Measurements from ENCODE around the gene USP48.

Gene USP48

DNA sequence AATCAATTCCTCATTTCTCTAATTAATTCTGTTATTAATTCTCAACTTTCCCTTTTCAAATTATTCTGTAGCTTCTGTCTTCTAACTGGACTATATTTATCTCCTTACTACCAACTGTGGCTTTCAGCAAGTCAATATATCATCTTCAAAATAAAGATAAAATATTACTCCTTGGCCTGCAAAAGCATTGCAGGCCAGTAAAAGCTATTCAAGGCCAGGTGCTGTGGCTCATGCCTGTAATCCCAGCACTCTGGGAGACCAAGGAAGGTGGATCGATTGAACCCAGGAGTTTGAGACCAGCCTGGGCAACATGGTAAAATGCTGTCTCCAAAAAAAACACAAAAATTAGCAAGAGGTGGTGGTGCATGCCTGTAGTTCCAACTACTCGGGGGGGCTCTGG lies 27.9 kb downstream of the USP48 start:
- Histone ChIP-seq H3K4me3 (ENCODE audit: low read length) (no peak overlapping the region), H3K36me3 (replicated peaks; ENCODE audit: low read depth, low read length) (peaks cover 12% of the 10 kb centered on the region), H4K20me1 (ENCODE audit: insufficient read depth, low read length) (peaks cover 29% of the 10 kb centered on the region), H3K9me3 (ENCODE audit: insufficient read depth, low read length) (no peaks in the 10 kb centered on the region), H2AFZ (ENCODE audit: low read depth, low read length) (no peak overlapping the region), H3K27me3 (ENCODE audit: low read depth, low read length) (no peaks in the 10 kb centered on the region), H3K4me2 (ENCODE audit: low read length) (no peak overlapping the region), H3K4me1 (ENCODE audit: low read length) (peaks cover 3% of the 10 kb centered on the region; the same call in 1 of the 2 replicates), H3K9ac (ENCODE audit: low read length) (no peak overlapping the region), H3K79me2 (ENCODE audit: low read length) (peaks cover 33% of the 10 kb centered on the region), H3K27ac (ENCODE audit: low read length) (no peak overlapping the region)
- TF ChIP-seq, protein P1, sequence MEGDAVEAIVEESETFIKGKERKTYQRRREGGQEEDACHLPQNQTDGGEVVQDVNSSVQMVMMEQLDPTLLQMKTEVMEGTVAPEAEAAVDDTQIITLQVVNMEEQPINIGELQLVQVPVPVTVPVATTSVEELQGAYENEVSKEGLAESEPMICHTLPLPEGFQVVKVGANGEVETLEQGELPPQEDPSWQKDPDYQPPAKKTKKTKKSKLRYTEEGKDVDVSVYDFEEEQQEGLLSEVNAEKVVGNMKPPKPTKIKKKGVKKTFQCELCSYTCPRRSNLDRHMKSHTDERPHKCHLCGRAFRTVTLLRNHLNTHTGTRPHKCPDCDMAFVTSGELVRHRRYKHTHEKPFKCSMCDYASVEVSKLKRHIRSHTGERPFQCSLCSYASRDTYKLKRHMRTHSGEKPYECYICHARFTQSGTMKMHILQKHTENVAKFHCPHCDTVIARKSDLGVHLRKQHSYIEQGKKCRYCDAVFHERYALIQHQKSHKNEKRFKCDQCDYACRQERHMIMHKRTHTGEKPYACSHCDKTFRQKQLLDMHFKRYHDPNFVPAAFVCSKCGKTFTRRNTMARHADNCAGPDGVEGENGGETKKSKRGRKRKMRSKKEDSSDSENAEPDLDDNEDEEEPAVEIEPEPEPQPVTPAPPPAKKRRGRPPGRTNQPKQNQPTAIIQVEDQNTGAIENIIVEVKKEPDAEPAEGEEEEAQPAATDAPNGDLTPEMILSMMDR (IDR thresholded peaks at IDR 0.05; ENCODE audit: low read depth, low read length) = no peak
- no peak for TF ChIP-seq EZH2phosphoT487 (IDR thresholded peaks at IDR 0.05; ENCODE audit: low read depth)

DNA sequence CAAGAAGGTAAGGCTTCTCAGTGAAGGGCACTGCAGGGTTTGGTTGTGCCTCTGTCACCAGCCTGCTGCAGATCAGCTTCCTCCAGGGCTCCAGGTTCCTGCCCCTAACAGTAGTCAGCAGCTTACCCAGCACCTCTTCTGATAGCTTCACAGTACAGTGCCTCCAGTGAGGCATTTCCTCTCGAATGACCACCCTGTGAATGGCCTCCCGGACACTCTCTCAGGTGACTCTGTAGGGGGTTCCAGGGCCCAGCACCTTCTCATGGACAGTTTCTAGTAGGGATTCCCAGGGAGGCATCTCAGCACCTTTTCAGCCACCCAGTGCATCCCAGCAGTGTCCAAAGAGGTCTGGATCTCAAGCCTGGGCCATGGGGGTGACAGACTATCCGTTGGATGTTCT lies 28.4 kb downstream of the USP48 start:
- Histone ChIP-seq H2AFZ (ENCODE audit: low read depth, low read length) (no peak overlapping the region), H3K4me3 (ENCODE audit: low read length) (no peak overlapping the region), H4K20me1 (ENCODE audit: insufficient read depth, low read length) (peaks cover 24% of the 10 kb centered on the region), H3K4me2 (ENCODE audit: low read length) (no peak overlapping the region), H3K79me2 (ENCODE audit: low read length) (peaks cover 28% of the 10 kb centered on the region), H3K9ac (ENCODE audit: low read length) (no peak overlapping the region), H3K4me1 (ENCODE audit: low read length) (peaks cover 2% of the 10 kb centered on the region; the same call in 1 of the 2 replicates), H3K36me3 (replicated peaks; ENCODE audit: low read depth, low read length) (peaks cover 12% of the 10 kb centered on the region), H3K9me3 (ENCODE audit: insufficient read depth, low read length) (no peaks in the 10 kb centered on the region), H3K27ac (ENCODE audit: low read length) (no peak overlapping the region), H3K27me3 (ENCODE audit: low read depth, low read length) (no peaks in the 10 kb centered on the region)
- TF ChIP-seq, protein P1 (IDR thresholded peaks at IDR 0.05; ENCODE audit: low read depth, low read length) = no peak
- no peak for TF ChIP-seq EZH2phosphoT487 (IDR thresholded peaks at IDR 0.05; ENCODE audit: low read depth)

DNA sequence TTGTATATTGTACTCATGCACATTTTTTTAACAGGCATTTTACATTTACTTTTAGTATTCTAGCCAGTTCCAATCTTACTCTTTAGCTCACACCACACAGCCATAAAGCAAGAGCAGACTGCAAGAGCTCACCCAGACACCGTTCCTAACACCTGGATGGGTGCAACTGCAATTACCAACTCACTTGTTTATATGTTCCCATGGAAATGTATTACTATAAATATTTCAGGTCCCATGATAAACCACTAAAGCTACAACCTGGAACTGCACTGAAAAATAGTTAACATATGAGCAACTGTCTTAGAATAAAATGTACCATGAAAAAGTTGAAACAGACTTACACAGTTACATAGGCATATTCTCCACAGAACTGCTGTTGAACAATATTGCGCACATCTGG lies 30.8 kb downstream of the USP48 start:
- H4K20me1 ChIP-seq (ENCODE audit: insufficient read depth, low read length) = peaks cover 3% of the 10 kb centered on the region

DNA sequence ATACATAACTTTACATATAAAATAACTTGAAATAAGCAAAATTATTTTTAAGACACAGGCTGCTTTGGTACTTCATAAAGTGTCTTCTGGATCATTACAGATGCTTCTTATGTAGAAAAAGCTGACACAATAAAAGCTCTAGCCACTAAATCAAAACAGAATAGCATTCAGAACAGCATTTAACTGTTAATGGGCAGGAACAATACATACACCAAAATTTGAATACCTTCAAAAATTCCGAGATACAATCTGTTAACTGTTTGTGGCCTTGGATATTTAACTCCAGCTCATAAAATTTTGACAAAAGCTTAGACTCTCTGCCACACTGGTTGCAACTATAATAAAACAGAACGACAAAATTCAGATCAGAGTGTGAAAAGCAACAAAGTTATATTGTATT lies 31.7 kb downstream of the USP48 start:
- Histone ChIP-seq H3K79me2 (ENCODE audit: low read length) (no peaks in the 10 kb centered on the region; the same call in 1 of the 2 replicates), H4K20me1 (ENCODE audit: insufficient read depth, low read length) (0 out of 2 replicates have a peak, but pooled peaks cover 3% of the 10 kb centered on the region), H3K4me2 (ENCODE audit: low read length) (no peak overlapping the region), H2AFZ (ENCODE audit: low read depth, low read length) (no peak overlapping the region), H3K27ac (ENCODE audit: low read length) (no peak overlapping the region), H3K9ac (ENCODE audit: low read length) (no peak overlapping the region), H3K9me3 (ENCODE audit: insufficient read depth, low read length) (no peaks in the 10 kb centered on the region), H3K27me3 (ENCODE audit: low read depth, low read length) (no peaks in the 10 kb centered on the region), H3K4me1 (ENCODE audit: low read length) (no peaks in the 10 kb centered on the region), H3K36me3 (replicated peaks; ENCODE audit: low read depth, low read length) (peaks cover 16% of the 10 kb centered on the region), H3K4me3 (ENCODE audit: low read length) (no peak overlapping the region)
- TF ChIP-seq EZH2phosphoT487 (IDR thresholded peaks at IDR 0.05; ENCODE audit: low read depth) = no peak
- TF ChIP-seq, protein P1 (IDR thresholded peaks at IDR 0.05; ENCODE audit: low read depth, low read length) = no peak

More for the DNA sequence above, 30.8 kb downstream of the USP48 start:
- Histone ChIP-seq H3K79me2 (ENCODE audit: low read length) (peaks cover 4% of the 10 kb centered on the region), H3K9me3 (ENCODE audit: insufficient read depth, low read length) (no peaks in the 10 kb centered on the region), H2AFZ (ENCODE audit: low read depth, low read length) (no peak overlapping the region), H3K4me1 (ENCODE audit: low read length) (no peaks in the 10 kb centered on the region), H3K36me3 (replicated peaks; ENCODE audit: low read depth, low read length) (peaks cover 16% of the 10 kb centered on the region), H3K4me2 (ENCODE audit: low read length) (no peak overlapping the region), H3K27ac (ENCODE audit: low read length) (no peak overlapping the region), H3K4me3 (ENCODE audit: low read length) (no peak overlapping the region), H3K27me3 (ENCODE audit: low read depth, low read length) (no peaks in the 10 kb centered on the region), H3K9ac (ENCODE audit: low read length) (no peak overlapping the region)
- TF ChIP-seq EZH2phosphoT487 (IDR thresholded peaks at IDR 0.05; ENCODE audit: low read depth) = no peak
- TF ChIP-seq, protein P1 (IDR thresholded peaks at IDR 0.05; ENCODE audit: low read depth, low read length) = no peak
